KBM-7 (cell line): Measurements from ENCODE around the gene RAB6B.

Source experiments
- DNase-seq: peaks from one replicate; pipeline ENCODE4 v3.0.0-alpha.2; 2015
- in situ Hi-C: fragments of 300-500 bp; cut with MboI; formaldehyde crosslinking; loops from 2 replicates; pipeline ENCODE4 v1.14.3; 2020; ENCODE audit warnings: low sequenced_read_pairs, low pct_unique_long_range_greater_than_20kb, mixed read lengths

RAB6B gene

GRCh38 chr3:133884887-133885711, 10.6 kb downstream of the RAB6B start:
- in situ Hi-C loops = no loop called here
- DNase-seq = no peak

DNA sequence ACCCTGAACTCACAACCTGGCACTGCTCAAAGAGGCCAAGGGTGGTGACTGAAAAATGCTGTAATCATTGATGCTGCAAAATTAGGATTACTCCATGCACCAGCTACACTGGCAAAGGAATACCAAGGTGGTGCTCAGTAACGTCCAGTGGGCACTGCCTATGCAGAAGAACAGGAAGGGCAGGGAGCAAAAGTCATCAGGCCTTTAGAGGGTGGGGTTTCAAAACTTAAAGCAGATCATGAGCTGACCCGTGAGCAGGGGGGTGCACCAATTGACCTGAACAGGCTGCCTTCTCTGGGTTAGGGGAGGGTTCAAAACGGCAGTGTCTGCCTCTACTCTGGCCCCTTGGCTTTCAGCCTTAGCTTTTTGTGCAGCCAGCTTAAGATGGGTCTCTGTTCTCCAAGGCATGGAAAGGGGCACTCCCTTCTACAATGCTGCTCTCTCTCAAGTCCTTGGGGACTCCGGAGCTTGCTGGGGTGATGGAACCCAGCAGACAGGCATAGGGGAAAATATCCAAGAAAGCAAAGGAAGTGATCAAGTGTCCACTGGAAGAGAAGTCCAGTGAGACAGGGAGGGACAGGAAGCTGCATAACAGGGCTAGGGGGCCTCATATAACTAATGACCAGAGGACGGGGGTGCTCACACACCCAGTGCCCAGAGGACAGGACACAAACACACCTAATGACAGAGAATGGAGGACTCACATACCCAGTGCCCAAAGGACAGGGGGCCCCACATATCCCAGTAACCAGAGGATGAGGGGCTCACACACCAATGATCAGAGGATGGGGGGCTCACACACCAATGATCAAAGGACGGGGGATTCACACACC, 11.4 kb downstream of the RAB6B start:
- DNase-seq = no peak
- in situ Hi-C loops = no loop called here

- in situ Hi-C loops = no loop called here
- DNase-seq = no peak
Observed at GRCh38 chr3:133883641-133884040, 12.0 kb downstream of the RAB6B start.

GRCh38 chr3:133882986-133883586, 12.6 kb downstream of the RAB6B start:
- in situ Hi-C loops = no loop called here
- no peak for DNase-seq

GRCh38 chr3:133881939-133882825, 13.5 kb downstream of the RAB6B start:
- in situ Hi-C loops = no loop called here
- DNase-seq = peak; percentile 57

- DNase-seq = no peak
- in situ Hi-C loops = no loop called here
Observed at GRCh38 chr3:133881492-133881891, 14.2 kb downstream of the RAB6B start.

GRCh38 chr3:133880886-133881455, 14.7 kb downstream of the RAB6B start:
- no peak for DNase-seq
- in situ Hi-C loops = no loop called here

- in situ Hi-C loops = no loop called here
- DNase-seq = no peak
Observed at GRCh38 chr3:133880287-133880686, 15.4 kb downstream of the RAB6B start.

- no peak for DNase-seq
- in situ Hi-C loops = no loop called here
Observed at GRCh38 chr3:133878518-133878917, 17.2 kb downstream of the RAB6B start.

DNA sequence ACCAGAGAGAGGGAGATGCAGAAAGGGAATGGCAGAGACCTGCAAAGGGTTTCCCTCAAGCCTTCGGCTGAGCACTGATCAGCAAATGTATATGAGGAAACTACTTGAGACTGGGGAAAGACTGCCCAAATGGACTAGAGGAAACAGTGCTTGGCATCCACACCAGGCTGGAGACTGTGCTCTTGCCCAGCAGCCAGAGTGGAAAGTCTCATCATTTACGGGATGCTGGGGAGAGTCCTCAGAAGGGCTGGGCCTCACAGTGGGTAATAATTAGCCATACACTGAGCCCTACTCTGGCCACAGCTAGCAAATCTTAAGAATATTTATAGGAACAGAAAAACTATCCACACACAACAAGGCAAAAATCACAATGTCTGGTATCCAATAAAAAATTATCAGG, 18.5 kb downstream of the RAB6B start:
- no peak for DNase-seq
- in situ Hi-C loops = no loop called here

- in situ Hi-C loops = no loop called here
- peak; percentile 51 for DNase-seq
Observed at GRCh38 chr3:133874761-133875438, 20.8 kb downstream of the RAB6B start.

GRCh38 chr3:133874344-133874743, 21.3 kb downstream of the RAB6B start:
- in situ Hi-C loops = no loop called here
- no peak for DNase-seq

DNA sequence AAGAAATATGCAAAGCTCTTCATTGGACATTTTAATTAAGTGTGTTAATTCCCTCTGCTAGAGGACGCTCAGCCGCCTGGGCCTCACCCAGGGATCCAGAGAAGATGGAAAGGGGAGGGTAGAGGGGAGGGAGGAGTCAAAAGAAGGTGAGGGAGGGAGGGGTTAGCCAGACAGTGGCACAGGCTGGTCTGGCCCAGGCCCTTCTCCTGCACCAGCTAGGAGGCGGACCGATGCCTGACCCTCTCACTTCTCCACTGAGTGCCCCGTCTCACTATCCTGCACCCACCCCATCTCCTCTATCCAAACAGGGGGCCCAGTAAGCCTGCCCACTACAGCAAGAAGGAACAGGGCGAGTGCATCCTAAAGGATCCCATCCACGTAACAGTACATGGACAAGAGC, 22.9 kb downstream of the RAB6B start:
- in situ Hi-C loops = no loop called here
- DNase-seq = no peak

DNA sequence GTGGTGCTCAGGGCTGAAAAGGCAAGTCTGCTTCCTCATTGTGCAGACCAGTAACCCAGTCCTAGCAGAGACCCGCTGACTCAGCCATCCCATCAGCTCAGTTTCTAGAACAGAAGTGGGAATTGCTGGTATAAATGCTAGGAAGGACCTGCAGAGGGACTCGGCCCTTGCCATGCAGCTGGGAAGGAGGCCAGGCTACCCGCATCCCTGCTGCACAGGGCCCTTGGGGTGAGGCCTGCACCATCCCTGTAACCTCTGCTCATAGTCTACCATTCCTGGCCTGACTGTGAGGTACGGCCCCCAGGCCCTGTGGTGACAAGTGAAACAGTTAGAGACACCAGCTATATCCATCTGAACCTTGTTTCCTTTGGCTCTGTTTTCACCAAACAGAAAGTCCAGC, 23.5 kb downstream of the RAB6B start:
- in situ Hi-C loops = no loop called here
- DNase-seq = no peak

DNA sequence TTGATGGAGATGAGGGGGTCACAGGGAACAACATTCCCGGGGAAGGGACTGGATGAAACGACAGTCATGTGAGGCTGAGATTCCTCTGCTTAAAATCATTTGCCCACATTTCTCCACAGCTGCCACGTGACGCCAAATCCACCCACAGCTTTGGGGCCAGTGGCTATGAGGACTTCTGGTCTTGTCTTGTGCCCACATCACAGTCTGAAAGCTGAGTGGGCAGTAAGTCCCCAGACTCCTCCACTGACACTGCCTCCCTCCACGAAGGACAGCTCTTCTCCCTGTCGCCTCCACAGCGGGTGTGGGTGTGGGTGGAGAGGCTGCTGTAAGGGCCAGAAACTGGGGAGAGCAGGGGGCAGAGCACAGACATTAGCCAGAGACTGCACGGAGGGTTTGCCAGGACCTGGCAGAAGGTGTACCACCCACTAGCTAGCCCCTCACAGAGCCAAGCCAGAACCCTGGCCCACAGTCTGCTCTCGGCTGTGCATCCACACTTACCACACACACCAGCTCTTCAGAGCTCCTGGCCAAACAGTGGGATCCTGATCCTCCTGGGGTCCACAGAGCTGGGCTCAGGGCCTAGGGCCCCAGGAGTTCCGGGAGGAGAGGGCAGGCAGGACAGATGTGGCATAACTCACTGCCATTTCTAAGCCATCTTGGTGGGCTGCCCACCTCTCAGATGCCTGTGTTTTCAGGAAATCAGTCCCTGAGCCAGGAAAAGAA, 24.2 kb downstream of the RAB6B start:
- in situ Hi-C loops = no loop called here
- DNase-seq = no peak

- in situ Hi-C loops = no loop called here
- DNase-seq = no peak
Observed at GRCh38 chr3:133870822-133871221, 24.9 kb downstream of the RAB6B start.

DNA sequence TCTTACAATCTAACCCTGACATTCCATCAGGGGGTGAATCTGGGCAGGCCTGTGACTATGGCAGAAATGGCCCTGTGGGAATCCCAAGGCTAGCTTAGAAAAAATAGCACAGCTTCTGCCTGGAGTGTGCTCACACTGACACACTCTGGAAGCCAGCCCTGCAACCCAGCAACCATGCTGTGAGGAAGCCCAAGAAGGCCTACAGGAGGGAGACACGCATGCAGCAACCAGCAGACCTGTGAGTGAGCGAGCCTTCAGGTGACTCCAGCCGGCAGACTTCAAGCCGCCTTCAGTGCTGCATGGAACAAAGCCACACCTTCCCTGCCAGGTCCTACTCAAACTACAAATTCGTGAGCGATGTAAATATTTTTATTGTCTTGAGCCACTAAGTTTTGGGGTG, 26.1 kb downstream of the RAB6B start:
- in situ Hi-C loops = no loop called here
- no peak for DNase-seq
